Loucy (cell line): ENCODE data around the gene ANXA4.

ENCODE experiments used
- EZH2phosphoT487 ChIP-seq: fragments of 200-600 bp; IDR thresholded peaks from 2 replicates; pipeline ENCODE4 v1.6.1; 2018; ENCODE audit warnings: antibody characterized with exemption, mild to moderate bottlenecking, moderate library complexity, borderline replicate concordance
- TF ChIP-seq, protein P1 (sequence below): fragments of 200-600 bp; sonication (generic); conservative IDR thresholded peaks from 2 replicates; pipeline ENCODE4 v1.5.1; 2014; ENCODE audit warnings: mild to moderate bottlenecking, antibody characterized with exemption, low read length

DNA sequence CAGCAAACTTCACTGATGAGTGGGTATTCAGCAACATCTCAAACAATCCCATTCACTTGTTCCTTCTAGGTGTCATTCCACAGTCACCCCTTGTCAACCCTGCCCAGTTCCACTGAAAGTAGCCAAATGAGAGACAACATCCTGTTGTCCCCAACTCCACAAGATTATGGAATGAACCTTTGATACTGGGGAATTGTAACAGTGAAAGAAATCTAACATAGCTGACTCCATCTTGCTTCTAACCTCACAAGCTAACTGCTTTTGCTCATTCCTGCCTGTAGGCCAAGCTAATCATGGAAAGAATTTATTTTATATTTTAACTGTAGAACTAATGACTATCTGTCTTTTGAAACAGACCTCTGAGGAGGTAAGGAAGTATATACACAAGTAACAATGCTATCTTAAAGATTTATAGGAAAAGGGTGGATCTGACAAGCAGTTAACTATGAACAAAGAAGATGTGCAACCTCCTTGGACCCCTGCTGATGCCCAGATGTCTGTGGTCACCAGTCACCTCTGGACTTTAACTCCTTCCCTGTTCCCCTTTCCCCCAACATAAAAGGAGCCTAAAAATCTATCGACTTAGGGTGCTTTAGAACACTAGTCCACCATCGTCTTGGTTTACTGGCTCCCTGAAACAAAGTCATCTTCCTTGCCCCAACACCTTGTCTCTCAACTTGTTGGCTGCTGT is 6.9 kb upstream of the ANXA4 start:
- TF ChIP-seq, protein P1, sequence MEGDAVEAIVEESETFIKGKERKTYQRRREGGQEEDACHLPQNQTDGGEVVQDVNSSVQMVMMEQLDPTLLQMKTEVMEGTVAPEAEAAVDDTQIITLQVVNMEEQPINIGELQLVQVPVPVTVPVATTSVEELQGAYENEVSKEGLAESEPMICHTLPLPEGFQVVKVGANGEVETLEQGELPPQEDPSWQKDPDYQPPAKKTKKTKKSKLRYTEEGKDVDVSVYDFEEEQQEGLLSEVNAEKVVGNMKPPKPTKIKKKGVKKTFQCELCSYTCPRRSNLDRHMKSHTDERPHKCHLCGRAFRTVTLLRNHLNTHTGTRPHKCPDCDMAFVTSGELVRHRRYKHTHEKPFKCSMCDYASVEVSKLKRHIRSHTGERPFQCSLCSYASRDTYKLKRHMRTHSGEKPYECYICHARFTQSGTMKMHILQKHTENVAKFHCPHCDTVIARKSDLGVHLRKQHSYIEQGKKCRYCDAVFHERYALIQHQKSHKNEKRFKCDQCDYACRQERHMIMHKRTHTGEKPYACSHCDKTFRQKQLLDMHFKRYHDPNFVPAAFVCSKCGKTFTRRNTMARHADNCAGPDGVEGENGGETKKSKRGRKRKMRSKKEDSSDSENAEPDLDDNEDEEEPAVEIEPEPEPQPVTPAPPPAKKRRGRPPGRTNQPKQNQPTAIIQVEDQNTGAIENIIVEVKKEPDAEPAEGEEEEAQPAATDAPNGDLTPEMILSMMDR, result no peak
- TF ChIP-seq EZH2phosphoT487, result no peak
